Cerebellar cortex (tissue), 1 donor: ENCODE results near the gene FNIP1.
"Not testable (repeated sequence)": the region's sequence is repeated elsewhere in the genome, so short reads cannot be mapped to it uniquely, and the experiment has no call there.

Experiments
- DNase-seq: peaks from one replicate; pipeline ENCODE4 v3.0.0-alpha.2; 2015; ENCODE audit warnings: low spot score

Gene FNIP1

GRCh38 chr5:131607903-131608540 lies 188.8 kb downstream of the FNIP1 start:
- no peak for DNase-seq

GRCh38 chr5:131607418-131607817 lies 189.4 kb downstream of the FNIP1 start:
- no peak for DNase-seq

- DNase-seq = no peak
Measured at GRCh38 chr5:131605086-131605485, 191.7 kb downstream of the FNIP1 start.

GRCh38 chr5:131595088-131596033 lies 201.5 kb downstream of the FNIP1 start:
- DNase-seq = no peak

GRCh38 chr5:131593921-131594320 lies 202.9 kb downstream of the FNIP1 start:
- no peak for DNase-seq

- DNase-seq = not testable (repeated sequence)
Measured at GRCh38 chr5:131593436-131593835, 203.4 kb downstream of the FNIP1 start.
